Measurements from ENCODE around the gene SERPINA4. TPM values are rescaled to one million over a fixed set of nuclear protein-coding genes. Genes with fewer than 3 reads are reported as not detected.

Gene SERPINA4
- total and polyA plus RNA-seq, 2 of the 13 experiments (the other 11 are each of a cell fraction or from before 2014, with no cell fraction given): 39.1 to 57.8 TPM

GRCh38 chr14:94562941-94563883 lies 2.0 kb downstream of the SERPINA4 start (continued):
- TF ChIP-seq ARID4A (CRISPR knock-in tag; IDR thresholded peaks at IDR 0.05; ENCODE audit: borderline replicate concordance): 0 out of 2 replicates have a peak, but pooled peaks have one; percentile 17
- no peak for TF ChIP-seq ZBTB33 (CRISPR knock-in tag; IDR thresholded peaks at IDR 0.05)
- TF ChIP-seq ETV5 (CRISPR knock-in tag; IDR thresholded peaks at IDR 0.05; ENCODE audit: borderline replicate concordance): 0 out of 2 replicates have a peak, but pooled peaks have one; percentile 6

DNA sequence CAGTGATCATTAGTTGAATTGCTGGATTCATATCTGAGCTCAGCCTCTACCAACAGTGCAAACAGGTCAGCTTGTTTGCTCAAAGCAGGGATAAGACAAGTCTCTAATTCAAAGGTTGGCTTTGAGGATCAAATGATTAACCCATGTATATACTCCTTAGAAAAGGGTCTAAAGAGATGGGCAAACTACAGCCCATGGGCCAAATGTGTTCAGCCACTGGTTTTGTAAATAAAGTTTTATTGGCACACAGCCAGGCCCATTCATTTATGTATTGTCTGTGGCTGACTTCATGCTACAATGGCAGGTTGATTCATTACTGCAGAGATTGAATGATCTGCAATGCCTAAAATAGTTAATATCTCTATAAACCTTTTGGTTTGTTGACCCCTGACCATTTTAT lies 3.1 kb downstream of the SERPINA4 start:
- Histone ChIP-seq H3K9me3 (ENCODE audit: low read length) (no peaks in the 10 kb centered on the region), H3K4me3 (replicated peaks in 1 of 3; ENCODE audit: insufficient read depth in 1 of 3, low read depth in 2 of 3, low read length in 3 of 3) (no peak overlapping the region), H3K36me3 (replicated peaks in 1 of 2; ENCODE audit: control insufficient read depth in 1 of 2, insufficient read depth in 2 of 2, low read length in 2 of 2) (no peaks in the 10 kb centered on the region), H3K79me2 (ENCODE audit: insufficient read depth, low read length) (peaks cover 3% of the 10 kb centered on the region), H3K27me3 (ENCODE audit: control insufficient read depth in 1 of 2, insufficient read depth in 2 of 2, low read length in 2 of 2) (no peaks in the 10 kb centered on the region), H3K4me1 (ENCODE audit: insufficient read depth, low read length) (peaks cover 74% of the 10 kb centered on the region), H3K9ac (ENCODE audit: insufficient read depth, low read depth, low read length) (no peak overlapping the region), H3K4me2 (ENCODE audit: low read depth, low read length) (peak overlapping the region; percentile 11; the same call in 1 of the 2 replicates), H4K20me1 (ENCODE audit: insufficient read depth, low read length) (no peaks in the 10 kb centered on the region), H2AFZ (ENCODE audit: low read length) (no peak overlapping the region), H3K27ac (ENCODE audit: extremely low read length, insufficient read depth, low read length) (no peak overlapping the region)
- in situ Hi-C loops (cut with HindIII; ENCODE audit: extremely low pct_ligation_motif_present, low pct_unique_long_range_greater_than_20kb) (no loop called here), intact Hi-C loops (cut with micrococcal nuclease; ENCODE audit: unreplicated experiment) (loop anchor here (5.0 kb wide), 1 partner anchor 33 kb away; no protein-coding TSS in a partner anchor)
- peak; percentile 63 for FAIRE-seq
- DNase-seq (ENCODE audit: low spot score): peak; percentile 60
- ChIA-PET CTCF (ENCODE audit: low intra/inter-chr PET ratio, low total read pairs) (no interaction called here), POLR2A (interaction anchor here (0.8 to 4.3 kb wide), 7 partner anchors 8 to 35 kb away, joined by 3 to 51 read pairs (median 5); partner anchors contain the start of gene SERPINA5)
- no TSS peak for BruUV-seq (replicated peaks)
- ATAC-seq: no peak
- TF ChIP-seq ZNF883 (CRISPR knock-in tag; IDR thresholded peaks at IDR 0.05; ENCODE audit: not compliant biosample characterization) (no peak), ZNF746 (CRISPR knock-in tag; IDR thresholded peaks at IDR 0.05) (no peak), ISL2 (CRISPR knock-in tag; IDR thresholded peaks at IDR 0.05) (no peak), KMT2B (CRISPR knock-in tag; IDR thresholded peaks at IDR 0.05) (no peak), ZFP37 (CRISPR knock-in tag; IDR thresholded peaks at IDR 0.05; ENCODE audit: borderline replicate concordance) (no peak)
- TF ChIP-seq, protein P1, sequence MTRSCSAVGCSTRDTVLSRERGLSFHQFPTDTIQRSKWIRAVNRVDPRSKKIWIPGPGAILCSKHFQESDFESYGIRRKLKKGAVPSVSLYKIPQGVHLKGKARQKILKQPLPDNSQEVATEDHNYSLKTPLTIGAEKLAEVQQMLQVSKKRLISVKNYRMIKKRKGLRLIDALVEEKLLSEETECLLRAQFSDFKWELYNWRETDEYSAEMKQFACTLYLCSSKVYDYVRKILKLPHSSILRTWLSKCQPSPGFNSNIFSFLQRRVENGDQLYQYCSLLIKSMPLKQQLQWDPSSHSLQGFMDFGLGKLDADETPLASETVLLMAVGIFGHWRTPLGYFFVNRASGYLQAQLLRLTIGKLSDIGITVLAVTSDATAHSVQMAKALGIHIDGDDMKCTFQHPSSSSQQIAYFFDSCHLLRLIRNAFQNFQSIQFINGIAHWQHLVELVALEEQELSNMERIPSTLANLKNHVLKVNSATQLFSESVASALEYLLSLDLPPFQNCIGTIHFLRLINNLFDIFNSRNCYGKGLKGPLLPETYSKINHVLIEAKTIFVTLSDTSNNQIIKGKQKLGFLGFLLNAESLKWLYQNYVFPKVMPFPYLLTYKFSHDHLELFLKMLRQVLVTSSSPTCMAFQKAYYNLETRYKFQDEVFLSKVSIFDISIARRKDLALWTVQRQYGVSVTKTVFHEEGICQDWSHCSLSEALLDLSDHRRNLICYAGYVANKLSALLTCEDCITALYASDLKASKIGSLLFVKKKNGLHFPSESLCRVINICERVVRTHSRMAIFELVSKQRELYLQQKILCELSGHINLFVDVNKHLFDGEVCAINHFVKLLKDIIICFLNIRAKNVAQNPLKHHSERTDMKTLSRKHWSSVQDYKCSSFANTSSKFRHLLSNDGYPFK (CRISPR knock-in tag; IDR thresholded peaks at IDR 0.05; ENCODE audit: borderline replicate concordance): no peak

All from HepG2 (cell line).